Inflammatory macrophage (primary cell): ENCODE data around the gene G6PD.
"Not testable (repeated sequence)": the region's sequence is repeated elsewhere in the genome, so short reads cannot be mapped to it uniquely, and the experiment has no call there.

Experiments
- DNase-seq, 2 donors: peaks; one replicate each; pipeline ENCODE4 v3.0.0-alpha.2; 2020 to 2022

The G6PD gene

DNA sequence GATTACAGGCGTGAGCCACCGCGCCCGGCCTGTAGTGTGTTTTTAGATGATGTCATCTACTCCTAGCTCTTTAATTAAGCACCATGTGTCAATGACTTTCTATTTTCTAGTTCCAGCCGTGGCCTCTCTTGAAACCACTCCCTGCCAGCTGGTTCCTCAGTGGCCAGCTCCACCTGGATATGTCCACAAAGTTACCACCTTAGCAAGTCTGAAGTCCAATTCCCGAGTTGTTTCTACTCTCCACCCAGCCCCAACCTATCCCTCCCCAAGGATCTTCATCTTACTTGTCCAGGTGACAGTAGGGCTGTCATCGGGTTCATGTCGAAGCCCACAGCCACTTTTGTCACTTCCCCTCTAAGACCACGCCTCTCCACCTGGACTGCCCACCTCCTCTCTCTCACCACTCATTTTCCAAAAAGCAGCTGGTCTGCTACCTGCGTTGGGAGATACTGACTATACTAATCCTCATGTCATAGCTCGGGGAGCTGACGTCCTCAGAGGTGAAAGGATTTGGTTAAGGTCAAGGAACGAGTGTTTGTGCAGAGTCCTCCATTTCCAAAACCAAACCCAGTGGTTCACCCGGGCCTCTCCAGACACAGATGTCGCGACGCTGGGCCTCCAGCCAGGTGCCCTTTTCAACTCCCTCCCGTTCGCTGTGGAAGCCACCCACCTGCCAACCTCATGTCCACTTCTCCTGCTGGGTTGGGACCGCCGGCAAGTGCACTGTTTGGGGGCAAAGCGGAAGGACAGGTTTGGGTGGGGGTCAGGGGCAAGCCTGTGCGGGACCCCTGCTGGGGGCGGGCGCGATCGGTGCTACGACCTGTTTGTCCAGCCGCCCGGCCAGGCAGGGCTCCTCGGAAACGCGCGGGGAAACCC is 31.3 kb downstream of the G6PD start:
- no peak for DNase-seq

DNA sequence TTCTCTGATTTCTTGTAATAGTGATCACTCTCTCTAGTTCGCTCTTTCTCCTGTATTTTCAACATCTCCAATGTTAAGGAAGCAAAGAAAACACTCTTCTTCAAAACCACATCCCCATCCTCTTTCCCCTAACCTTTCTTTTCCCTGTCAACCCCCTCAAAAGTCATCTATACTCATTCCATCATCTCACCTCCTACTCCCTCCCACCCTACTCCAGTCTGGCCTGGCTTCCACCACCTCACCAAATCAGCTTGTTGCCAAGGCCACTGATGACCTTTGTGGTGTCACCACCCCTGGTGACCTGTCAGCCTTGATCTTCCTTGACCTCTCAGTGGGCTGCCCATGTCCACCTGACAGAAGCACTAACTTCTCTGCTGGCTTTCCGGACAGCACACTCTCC is 32.9 kb downstream of the G6PD start:
- DNase-seq, result peak in 1 of 2 donors; percentile 34

DNA sequence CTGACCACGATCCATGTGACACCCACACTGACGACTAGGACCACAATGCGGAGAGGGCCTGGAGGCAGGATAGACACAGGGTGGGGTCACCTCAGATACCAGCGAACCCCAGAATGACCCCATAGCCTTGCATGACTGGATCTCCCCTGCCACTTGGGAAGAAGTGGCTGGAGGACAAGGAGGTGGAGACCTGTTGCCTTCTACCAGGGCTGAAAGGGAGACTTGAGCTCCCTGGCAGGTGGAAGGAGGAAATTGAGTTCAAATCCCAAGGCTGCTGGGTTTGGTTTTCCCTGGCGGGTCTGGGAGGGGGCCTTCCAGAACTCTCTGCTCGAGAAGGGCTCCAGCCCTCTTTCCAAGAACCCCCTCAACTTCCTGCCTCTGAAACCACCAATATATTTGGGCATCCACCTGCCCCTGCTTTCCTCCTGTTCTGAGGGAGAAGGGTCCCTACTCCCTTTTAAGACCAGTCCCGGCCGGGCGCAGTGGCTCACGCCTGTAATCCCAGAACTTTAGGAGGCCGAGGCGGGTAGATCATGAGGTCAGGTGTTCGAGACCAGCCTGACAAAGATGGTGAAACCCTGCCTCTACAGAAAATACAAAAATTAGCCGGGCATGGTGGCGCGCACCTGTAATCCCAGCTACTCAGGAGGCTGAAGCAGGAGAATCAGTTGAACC is 33.6 kb downstream of the G6PD start:
- no peak for DNase-seq

DNA sequence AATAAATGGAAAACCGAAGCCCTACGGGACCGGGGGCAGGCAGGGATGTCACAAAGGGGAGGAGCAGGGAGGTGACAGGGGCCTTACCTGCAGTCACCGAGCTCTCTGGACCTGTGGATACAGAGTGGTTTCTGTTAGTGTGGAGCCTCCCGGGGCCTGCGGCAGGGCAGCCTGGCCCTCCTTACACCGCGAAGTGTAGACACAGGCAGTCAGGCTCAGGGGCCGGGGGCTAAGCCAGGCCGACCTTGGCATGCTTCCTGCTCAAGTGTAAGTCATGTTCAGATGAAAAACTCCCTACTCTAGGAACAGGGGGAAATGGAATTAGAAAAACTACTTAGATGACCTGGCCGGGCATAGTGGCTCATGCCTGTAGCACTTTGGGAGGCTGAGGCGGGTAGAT is 34.9 kb downstream of the G6PD start:
- no peak for DNase-seq

DNA sequence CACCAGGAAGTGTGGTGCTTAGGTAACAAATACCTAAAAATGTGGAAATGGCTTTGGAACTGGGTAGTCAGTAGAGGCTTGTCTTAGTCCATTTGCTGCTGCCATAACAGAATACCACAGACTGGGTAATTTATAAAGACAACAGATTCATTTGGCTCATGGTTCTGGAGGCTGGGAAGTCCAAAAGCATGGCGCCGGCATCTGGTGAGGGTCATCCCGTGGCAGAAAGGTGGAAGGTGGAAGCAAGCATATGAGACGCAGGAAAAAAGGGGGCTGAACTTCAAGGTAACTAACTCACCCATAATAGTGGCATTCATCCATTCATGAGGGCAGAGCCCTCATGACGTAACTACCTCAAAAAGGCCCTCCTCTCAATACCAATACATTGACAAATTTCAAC is 37.2 kb downstream of the G6PD start:
- no peak for DNase-seq

DNA sequence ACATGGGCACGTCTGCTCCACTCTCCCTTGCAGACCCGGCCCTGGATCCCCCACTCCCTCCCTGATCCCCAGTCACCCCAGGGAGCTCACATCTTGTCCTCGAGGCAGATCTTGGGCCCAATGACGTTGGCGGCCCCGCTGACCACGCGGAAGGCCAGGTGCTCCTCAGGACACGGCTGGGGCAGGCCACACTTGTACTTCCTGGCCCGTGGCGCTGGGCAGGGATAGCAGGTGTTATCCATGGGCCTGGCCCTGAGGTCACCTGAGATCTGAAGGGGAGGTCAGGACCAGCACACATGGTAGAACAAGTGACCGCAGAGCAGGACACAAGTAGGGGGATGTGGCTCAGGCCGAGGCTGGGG is 38.3 kb downstream of the G6PD start:
- no peak for DNase-seq

DNA sequence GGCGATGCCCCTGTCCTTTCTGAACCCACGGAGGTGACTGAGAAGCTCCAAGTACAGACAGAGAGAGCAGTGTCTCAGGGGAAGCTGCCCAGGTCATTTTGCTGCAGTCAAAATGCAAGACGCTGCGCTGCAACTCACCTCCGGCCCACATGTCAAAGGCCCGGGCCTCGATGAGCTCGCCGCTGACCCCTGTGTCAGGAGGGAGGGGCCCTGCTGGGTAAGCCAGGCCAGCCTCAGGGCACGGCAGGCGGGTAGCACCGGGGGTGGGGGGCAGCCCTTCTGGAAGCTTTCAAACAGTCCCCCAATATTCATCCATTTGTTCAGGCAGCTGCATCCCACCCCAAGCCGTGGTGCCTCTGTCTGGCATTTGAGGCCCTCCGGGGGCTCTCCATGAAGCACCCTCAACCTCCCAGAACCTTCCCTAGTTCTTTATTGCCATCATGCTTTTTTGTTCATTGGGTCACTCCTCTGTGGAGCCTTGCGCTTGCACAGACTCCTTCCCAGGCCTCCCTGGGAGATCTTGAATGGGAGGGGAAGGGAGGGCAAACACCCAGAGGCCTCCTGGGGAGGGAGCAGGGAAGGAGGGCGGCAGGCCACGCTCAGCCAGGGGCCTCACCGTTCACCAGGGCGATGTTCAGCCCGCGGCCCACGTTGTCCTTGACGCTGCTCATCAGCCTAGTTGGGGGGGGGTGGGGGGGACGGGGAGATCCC is 38.8 kb downstream of the G6PD start:
- no peak for DNase-seq

DNA sequence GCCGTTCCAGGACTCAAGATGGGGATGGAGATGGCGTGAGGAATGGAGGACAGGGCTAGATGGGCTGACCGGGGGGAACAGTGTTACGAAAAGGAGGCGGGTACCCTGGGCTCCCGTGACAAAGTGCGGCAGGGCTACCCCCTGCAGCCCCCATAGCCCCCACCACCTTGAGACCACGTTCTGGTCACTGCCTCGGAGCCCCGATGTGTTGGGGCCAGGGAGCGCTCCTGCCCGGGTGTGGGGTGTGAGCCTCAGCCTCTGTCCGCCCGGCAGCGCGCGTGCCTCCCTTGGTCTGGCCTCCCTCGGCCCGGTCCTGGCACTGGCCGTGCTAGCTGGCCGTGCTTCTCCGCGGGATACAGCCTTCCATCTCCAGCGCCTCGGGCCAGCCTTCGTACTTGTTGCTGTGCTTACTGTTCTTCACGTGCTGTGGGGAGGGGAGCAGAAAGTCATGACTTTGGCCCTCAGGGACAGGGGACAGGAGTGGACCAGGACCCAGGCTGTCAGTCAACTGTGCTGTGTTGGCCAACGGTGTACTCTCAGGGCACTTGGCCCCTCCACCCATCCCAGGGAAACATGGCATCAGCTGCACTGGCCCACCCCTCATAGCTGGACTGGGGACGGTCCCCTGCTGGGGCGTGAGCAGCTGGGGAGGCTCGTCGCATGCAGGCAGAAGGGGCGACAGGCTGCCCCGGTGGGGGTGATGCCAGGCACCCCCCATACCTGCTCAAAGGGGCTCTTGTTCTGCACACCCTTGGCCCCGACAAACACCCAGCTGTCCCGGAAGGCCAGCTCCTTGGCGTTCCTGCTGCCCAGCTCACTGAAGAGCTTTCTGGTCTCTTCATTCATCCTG is 39.9 kb downstream of the G6PD start:
- no peak for DNase-seq

DNA sequence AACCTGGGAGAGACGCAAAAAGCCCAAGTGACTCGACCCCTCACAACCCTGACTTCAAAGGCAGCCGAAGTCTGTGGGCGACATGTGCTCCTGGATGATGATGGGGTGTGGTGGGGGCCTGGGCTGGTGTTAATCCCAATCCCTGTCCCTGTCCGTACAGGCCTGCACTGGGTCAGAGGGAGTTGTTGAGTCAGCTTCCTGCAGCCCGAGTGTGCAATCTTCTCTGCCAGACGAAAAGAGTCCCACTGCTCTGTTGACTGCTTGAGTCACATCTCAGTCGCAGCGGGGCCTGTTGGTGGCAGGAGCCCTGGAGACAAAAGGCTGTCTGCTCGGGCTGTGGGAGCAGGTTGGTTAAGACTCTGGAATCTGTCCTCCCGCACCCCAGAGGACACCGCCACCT is 40.9 kb downstream of the G6PD start:
- DNase-seq, result peak in 1 of 2 donors; percentile 24

DNA sequence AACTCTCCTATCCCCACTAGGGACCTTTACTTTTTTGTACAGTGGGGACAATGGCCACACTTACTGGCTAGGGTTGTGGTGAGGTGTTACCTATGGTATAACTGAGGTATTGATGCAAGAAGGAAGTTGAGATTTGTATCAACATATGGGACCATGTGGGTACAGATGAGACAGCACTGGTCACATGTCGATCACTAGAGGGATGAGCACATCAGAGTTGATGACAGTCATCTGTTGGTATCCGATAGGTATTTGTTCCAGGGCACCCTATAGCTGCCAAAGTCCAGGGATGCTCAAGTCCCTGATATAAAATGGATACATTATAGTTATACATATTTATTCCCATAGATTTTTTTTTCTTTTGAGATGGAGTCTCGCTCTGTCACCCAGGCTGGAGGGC is 43.7 kb downstream of the G6PD start:
- peak in 1 of 2 donors; percentile 6 for DNase-seq

DNA sequence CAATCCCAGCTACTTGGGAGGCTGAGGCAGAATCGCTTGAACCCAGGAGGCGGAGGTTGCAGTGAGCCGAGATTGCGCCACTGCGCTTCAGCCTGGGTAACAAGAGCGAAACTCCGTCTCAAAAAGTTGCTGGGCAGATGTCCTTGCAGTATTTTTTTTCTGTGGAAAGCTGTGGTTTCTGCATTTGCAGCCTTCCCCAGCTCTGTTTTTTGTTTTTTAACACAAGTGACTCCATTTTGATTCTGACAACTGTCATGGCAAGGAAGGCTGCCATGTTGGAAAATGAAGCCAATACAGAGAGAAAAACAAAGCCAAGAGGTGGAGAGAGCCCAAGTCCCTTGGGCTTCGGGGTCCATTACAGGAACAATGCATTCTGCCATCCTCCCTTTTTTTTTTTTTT is 44.5 kb downstream of the G6PD start:
- no peak for DNase-seq

DNA sequence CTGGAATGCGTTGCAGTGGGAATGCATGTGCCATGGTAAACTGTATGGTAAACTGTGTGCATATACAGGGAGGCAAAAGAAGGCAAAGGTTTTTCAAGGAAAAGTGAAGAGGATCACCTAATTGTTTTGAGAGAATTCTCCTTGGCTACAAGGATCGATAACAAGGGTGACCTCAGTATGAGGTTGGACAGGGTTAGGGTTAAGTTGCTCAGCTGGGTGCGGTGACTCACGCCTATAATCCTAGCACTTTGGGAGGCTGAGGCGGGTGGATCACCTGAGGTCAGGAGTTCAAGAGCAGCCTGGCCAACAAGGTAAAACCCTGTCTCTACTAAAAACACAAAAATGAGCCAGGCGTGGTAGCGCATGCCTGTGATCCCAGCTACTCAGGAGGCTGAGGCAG is 45.2 kb downstream of the G6PD start:
- not testable (repeated sequence) for DNase-seq

DNA sequence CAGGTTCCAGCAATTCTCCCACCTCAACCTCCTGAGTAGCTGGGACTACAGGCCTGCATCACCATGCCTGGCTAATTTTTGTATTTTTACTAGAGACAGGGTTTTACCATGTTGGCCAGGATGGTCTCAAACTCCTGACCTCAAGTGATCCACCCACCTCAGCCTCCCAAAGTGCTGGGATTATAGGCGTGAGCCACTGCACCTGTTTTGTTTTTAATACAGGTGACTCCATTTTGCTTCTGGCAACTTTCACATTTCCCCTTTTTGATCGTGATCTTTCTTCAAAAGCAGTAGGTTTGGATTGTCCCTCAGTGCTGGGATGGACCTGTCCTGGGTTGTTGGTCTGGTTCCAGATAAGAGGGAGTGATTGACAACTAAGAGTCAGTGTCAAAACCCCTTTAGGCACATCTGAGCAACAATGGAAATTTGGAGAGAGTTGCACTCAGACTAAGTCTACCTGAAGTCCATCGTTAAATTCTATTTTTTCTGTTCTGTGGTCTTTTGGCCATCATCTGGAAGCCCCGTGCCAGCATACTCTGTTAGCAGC is 50.0 kb downstream of the G6PD start:
- not testable (repeated sequence) for DNase-seq

DNA sequence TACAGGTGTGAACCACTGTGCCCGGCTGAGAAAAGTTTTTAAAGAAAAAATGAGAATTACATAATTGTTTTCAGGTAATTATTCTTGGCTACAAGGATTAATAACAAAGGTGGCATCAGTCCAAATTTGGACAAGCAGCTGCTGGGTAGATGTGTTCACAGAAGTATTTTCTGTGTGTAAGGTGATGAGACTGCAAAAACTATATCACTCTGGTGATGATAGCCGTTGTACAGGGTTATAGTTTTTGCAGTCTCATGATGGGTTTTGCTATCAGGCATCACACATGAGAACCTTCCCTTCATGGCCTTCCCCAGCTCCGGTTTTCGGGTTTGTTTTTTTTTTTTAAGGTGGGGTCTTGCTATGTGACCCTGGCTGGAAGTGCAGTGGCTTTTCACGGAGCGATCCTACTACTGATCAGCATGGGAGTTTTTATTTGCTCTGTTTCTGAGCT is 51.1 kb downstream of the G6PD start:
- no peak for DNase-seq

DNA sequence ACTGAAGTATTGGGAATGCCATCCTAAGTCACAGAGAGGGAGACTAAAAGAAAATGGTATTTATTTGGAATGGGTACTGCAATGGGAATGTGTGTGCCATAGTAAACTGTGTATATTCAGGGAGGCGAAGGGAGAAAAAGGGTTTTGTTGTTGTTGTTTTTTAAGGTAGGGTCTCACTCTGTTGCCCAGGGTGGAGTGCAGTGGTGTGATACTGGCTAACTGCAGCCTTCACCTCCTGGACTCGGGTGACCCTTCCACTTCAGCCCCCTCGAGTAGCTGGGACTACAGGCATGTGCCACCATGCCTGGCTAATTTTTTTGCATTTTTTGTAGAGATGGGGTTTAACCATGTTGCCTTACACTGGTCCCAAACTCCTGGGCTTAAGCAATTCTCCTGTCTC is 51.9 kb downstream of the G6PD start:
- no peak for DNase-seq

DNA sequence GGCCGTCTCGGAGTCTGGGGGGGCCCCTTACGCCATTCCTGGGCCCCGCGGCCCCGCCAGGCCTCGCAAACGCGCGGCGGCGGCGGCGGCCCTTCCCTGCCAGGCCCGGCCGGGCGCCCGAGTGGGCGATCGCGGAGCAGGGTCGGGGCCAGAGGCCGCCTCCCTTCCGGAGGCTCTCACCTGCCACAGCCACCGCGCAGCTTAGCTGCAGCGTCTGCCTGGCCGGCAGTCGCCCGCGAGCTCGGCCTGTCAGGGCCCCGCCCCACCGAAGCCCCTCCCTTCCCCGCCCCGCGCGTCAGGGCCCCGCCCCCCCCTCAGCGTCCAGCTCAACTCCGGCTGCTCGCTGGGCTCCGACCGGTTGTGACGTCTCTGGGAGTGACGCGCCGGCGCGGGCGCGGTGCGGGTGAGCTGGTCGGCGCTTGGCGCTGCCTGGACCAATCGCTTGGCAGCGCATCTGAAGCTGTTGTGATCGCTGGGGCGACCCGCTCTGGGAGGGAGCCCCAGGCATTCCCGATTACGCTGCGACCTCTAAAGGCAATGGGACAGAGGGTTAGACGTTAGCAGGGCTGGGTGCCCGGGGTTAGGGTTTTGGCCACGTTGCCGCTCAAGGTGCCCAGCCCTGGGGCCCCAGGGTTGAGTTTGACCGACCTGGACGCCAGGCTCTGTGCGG is 56.1 kb downstream of the G6PD start, which contains the start of gene SLC10A3:
SLC10A3 (minus strand) TSS at position 216 of the 670 bp plus-strand sequence. CDS start 1,689 bp downstream, outside the sequence.
- peak; percentile 91 to 94 for DNase-seq

DNA sequence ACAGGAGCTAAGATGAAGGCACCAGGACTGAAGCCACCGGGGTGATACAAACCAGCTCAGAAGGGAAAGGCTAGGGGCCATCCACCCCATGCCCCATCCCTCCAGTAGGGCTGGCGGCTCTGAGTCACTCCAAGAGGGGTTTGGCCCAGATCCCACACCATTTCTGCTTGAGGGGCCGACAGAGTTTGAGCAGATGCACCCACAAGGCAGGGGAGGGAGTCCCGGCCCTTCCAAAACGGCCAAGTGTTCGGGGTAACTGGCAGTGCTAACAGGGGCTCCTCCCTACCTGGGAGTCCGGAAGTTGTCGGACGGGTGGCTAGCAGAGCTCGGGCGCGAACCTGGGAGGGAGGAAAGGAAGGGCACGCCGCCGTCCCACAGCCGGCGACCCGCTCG is 56.6 kb downstream of the G6PD start:
- DNase-seq, result no peak

DNA sequence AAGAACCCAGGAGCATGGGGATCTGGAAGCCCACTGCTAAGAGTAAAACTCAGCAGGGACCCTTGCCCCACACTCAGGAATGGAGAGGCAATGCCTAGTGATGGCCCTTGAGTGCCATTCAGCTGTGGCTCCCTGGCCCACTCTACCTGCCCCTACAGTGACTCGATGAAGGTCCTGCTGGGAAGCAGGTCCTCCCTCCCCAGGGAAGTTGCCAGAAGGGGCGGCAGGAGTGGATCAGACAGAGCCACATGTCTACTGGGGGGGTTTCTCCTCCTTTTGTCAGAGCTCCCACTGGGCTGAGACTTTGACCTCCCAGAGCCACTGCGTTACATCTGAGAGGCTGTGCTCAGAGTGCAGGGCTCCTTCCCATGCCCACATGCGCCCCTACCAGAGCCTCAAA is 57.5 kb downstream of the G6PD start:
- DNase-seq, result no peak

DNA sequence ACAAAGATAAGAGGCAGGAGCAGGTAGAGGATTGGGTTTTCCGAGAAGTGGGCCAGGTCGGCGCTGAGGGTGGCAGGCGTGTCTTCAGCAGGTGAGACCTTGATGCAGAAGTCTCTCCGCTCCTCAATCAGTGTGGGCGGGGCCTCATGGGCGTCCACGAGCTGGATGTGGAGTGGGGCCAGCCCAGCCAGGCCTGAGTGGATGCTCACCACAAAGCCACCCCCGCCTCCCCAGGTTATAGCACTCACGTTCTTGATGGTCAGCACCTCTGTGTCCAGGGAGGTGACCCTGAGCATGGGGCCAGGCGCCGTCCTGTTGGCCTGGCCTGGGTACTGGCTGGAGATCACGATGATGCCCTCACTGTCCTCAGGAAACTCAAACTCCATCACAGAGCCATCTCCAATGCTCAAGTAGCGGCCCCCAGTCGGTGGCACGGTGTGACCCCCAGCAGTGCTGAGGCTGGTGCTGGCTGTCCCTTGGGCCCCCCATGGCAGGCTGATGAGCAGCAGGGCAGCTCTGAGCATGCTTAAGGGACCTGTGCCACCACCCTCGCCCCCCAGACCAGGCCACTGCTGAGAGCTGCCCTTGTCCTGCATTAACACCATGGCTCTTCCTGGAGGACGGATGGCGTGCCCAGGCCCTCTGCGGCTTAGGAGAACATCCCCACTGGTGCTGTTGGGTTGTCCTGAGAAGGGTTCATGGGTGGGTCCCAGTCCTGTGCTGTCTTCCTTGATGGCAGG is 58.1 kb downstream of the G6PD start:
- no peak for DNase-seq

DNA sequence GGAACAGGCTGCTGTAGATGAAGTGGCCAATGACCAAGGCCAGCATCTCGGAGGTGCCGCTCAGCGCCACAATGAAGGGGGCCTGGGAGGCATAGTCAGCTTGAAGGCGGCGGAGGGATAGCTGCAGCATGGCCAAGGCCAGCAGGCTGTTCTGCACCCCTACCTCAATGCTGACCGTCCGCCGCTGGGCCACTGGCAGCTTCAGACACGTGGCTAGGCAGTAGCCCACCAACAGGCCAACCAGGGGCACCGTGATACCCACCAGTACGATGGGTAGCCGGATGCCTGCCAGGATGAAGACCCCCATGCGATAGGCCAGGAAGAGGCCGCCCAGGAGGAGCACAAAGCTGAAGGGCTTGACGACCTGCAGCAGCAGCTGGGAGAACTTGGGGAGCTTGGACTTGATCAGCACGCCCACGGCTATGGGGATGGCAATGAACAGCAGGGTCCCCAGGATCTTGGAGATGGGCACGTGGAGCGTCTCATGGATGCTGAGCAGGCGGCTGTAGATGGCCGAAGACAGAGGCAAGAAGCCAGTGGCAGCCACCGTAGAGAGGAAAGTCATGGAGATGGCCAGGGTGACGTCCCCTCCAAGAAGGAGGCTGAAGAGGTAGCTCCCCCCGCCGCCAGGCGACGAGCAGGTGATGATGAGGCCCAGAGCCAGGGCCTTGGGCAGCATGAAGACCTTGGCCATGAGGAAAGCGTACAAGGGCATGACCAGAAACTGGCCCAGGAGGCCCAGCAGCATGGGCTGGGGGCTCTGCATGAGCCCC is 58.9 kb downstream of the G6PD start:
- no peak for DNase-seq
